DMS114 treated with DMSO at 0.1 percent for 48 hours (cell line): ENCODE results near the gene GABPB2.

Source experiments
- DNase-seq: peaks from one replicate; lab custom pipeline; 2025; ENCODE audit not compliant: unreplicated experiment; lab: John Stamatoyannopoulos, UW

The GABPB2 gene

DNA sequence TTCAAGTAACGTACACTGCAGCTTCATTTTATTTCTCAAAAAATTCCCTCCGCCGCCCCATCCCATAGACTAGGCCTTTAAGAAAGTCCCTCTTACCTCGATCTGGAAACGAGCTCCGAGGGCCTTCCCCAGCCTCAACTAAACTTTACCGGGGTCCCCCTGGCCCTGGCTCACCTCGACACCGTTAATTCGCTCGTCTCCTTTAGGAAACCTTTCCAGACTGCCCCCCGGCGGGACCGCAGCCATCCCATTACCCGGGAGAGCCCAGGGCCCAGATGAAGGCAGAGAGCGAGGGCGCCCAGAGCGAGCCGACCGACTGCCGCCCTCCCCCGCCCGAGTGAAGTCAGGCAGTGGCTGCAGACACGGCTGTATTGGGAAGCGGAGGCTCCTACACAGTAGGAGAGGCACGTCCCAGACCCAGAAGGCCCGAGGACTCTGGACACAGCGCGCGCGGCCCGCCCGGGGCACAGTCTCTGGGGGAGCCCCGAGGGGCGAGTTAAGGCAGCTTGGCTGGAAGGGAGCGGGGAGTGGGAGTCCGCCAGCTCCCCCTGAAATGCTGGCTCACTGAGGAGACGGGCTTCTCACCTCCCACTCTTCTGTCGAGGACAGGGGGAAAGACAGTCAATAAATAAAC lies 61.3 kb downstream of the GABPB2 start:
- no peak for DNase-seq

- no peak for DNase-seq
These were observed 61.9 kb downstream of the GABPB2 start for GRCh38 chr1:151132335-151133017.

GRCh38 chr1:151133018-151133806 lies 62.7 kb downstream of the GABPB2 start:
- DNase-seq, result no peak

DNA sequence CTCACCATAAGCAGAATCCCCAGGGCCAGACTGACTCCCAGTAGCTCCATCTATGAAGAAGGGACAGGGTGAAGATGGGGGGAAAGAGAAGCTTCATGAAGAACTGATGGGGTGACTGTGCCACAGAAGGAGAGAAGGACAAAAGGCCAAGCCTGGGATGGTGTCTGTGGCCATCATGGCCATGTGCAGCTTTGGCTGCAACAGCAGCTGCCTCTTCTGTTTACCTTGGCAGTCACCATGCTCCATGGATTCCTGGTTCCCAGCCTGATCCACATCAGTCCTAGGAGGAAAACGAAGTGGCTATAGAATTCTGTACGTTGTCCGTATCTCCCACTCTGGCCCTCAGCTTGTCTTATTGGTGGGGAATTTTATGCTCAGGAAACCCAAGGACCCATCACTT lies 63.8 kb downstream of the GABPB2 start:
- no peak for DNase-seq

GRCh38 chr1:151134991-151135390 lies 64.4 kb downstream of the GABPB2 start:
- no peak for DNase-seq

GRCh38 chr1:151135433-151136385 lies 65.1 kb downstream of the GABPB2 start:
- DNase-seq, result no peak

GRCh38 chr1:151137789-151138188 lies 67.2 kb downstream of the GABPB2 start:
- DNase-seq, result no peak

- no peak for DNase-seq
These were observed 72.0 kb downstream of the GABPB2 start for GRCh38 chr1:151142411-151143056.

- no peak for DNase-seq
These were observed 72.5 kb downstream of the GABPB2 start for GRCh38 chr1:151143057-151143435.

GRCh38 chr1:151143986-151144385 lies 73.4 kb downstream of the GABPB2 start:
- DNase-seq, result no peak

- no peak for DNase-seq
These were observed 74.1 kb downstream of the GABPB2 start for GRCh38 chr1:151144474-151145303.

- no peak for DNase-seq
These were observed 74.9 kb downstream of the GABPB2 start for GRCh38 chr1:151145304-151146071.

DNA sequence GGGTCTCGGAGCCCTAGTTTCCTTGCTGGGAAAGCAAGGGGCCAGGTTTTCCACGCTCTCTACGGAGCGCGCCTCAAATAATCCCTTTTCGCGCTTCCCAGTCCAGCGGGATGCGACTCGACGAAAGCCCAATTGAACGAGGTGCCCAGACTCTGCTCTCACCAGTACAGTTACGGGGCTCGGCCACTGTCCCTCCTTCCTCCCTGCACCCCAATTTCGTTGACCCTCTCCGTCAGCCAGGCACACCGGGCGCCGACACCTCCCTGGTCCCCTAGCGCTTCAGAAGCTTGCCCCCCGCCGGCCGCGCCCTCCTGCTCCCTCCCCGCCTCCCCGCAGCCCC lies 75.5 kb downstream of the GABPB2 start:
- no peak for DNase-seq

- peak; percentile 94 for DNase-seq
These were observed 76.0 kb downstream of the GABPB2 start, which contains the start of gene SEMA6C for GRCh38 chr1:151146412-151147131. SEMA6C (minus strand) TSS chr1:151146631; CDS start chr1:151142621, 4,010 bp downstream.

DNA sequence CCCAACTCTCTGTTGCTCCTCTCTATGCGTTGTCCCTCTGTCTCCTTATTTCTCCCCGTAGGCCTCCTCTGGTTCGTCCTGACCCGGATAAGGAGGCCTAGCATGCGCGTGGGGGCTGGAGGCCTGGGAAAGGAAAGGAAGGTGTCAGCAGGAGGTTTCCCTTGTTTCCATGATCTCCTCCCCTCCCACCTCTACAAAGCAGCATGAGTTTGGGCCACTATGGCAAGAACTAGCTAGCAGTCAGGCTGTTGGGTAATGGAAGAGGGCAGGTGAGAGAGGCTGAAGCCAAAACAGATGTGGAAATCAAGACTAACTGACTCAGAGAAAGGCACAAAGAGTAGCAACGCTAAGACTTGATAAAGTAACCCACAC lies 76.6 kb downstream of the GABPB2 start:
- DNase-seq, result no peak

DNA sequence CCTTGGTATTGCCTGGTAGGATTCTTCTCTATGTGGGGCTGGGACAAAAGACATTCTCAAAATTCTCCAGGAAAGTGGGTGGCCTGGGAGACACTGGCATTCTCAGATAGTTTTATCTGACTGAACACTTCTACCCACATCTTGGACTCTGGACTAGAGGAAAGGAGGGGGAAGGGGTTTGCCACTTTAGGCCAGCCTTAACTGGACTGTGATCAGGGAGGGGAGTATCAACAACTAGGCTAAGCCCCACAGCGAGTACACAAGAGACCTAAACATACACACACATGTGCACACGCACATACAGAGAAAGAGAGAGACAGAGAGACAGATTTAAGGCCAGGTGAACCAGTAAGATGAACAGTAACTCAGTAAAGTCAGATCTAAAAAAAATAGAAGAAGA lies 77.1 kb downstream of the GABPB2 start:
- DNase-seq, result no peak

DNA sequence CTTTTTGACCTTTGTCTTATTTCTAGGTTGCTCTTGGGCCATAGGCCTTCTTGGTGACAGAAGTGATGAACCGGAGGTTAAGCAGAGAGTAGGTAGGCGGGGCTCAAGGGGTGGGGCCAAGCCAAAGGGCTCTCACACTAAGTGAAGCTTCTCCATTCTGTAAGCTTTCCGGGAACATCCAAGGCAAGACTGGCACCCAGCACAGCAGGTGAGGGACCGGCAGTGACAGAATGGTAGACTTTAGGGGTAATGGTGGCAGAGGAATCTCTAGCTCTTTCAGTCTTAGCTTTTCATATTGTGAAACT lies 85.9 kb downstream of the GABPB2 start, which contains the start of gene TNFAIP8L2:
Gene TNFAIP8L2 (plus strand): TSS at position 135 of the 305 bp plus-strand sequence. CDS start 2,049 bp downstream, outside the sequence.
- DNase-seq, result no peak

DNA sequence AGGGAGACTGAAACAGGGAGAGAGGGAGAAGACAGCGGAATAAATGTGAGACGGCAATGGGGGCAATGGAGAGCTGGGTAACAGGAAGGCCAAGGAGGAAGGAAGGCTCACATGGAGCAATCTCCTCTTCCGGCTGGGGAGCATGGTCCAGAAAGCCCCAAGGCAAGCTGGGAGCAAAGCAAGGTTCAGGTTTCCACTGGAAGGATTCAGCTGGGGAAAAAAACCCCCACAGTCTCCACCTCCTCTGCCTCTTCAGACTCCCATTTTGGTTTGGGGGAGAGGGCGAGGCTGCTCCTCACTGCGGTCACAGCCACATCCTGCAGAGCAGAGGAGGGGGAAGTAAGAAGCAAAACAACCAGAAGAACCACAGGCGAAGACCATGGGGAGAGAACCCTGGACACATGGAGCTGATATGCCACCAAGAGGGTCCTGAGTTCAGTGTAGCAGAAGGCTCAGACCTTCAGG lies 86.5 kb downstream of the GABPB2 start:
- DNase-seq, result no peak
